Measurements from ENCODE around the gene PM20D2.

GRCh38 chr6:89184344-89184743 lies 38.5 kb downstream of the PM20D2 start:
- no peak for TF ChIP-seq ZFP37 (CRISPR knock-in tag; IDR thresholded peaks at IDR 0.05; ENCODE audit: borderline replicate concordance)
- TF ChIP-seq U2AF1 (optimal IDR thresholded peaks at IDR 0.05; ENCODE audit: low read depth, low read length), result no peak
- no peak for TF ChIP-seq CTCF (CRISPR knock-in tag; IDR thresholded peaks at IDR 0.05)
- TF ChIP-seq SALL2 (CRISPR knock-in tag; IDR thresholded peaks at IDR 0.05), result no peak
- no peak for TF ChIP-seq ZNF614 (CRISPR knock-in tag; IDR thresholded peaks at IDR 0.05; ENCODE audit: borderline replicate concordance)
- no peak for TF ChIP-seq ZNF274 (CRISPR knock-in tag; IDR thresholded peaks at IDR 0.05)
- TF ChIP-seq EZH2 (conservative IDR thresholded peaks at IDR 0.05; ENCODE audit: low read depth, low read length), result no peak
- no peak for TF ChIP-seq EP300 (IDR thresholded peaks at IDR 0.05; ENCODE audit: low read depth in 2 of 2, low read length in 2 of 2)
- no peak for TF ChIP-seq EP300 (CRISPR knock-in tag; IDR thresholded peaks at IDR 0.05; ENCODE audit: borderline replicate concordance)

Data from HepG2 (cell line).